Activated CD4-positive, alpha-beta T cell treated with anti-CD3 and anti-CD28 coated beads, Interleukin-2, amount 50 U/mL, for 1 hour (primary cell): Measurements from ENCODE around the gene TMPRSS11F.

Source experiments
- DNase-seq: peaks from one replicate; pipeline ENCODE4 v3.0.0-alpha.2; 2020

Gene TMPRSS11F

DNA sequence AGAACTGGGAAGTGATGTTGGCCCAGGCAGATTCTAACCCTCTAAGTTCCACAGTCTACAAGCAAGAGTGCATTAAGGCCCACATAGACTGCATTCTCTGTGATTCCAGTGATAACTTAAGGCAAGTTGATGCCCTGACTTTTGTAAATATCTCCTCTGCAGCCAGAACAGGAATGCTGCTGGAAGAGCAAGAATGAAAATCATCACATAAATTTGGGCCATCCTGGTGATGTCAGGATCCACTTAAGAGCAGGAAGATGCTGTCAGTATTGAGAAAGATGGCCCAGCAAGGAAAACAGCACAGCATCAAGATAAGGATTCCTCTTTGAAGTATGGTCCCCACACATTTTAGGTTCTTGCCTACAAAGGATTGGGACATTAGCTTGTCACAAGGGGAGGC is 52.4 kb downstream of the TMPRSS11F start:
- DNase-seq: no peak

DNA sequence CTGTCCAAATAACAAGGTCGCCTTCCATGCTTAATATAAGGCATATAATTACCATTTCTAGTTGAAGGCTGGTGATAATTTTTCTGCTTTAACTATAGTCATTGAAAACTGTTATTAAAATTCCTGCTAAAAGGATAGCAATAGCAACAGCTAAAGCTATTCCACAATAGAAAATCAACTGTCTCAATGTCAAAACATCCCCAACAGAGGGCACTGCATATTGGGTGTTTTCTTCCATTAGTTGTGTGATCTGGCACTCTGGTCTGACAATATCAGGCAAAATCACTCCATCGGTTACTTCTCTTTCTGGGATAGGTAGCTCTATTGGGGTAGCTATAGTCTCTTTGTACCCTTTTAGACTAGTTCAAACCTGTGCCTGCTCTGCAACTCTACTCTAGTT is 53.5 kb downstream of the TMPRSS11F start:
- no peak for DNase-seq

DNA sequence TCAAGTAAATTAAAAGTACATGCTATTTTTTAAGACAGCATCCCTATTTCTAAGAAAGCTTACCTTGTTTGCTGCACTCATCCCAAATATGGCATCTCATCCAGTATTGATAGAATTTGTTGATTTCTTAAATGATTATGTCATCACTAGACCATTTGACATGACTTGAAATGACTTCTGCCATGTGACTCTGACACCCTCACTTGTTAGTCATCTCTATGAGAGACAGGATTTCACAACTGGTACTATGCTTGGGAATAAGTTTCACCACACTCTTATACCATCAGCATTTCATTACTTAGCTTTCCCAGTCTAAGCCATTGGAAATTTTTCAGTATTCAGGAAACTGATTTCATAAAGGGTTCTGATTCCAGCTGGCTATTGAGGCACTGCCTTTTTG is 55.3 kb downstream of the TMPRSS11F start:
- no peak for DNase-seq

DNA sequence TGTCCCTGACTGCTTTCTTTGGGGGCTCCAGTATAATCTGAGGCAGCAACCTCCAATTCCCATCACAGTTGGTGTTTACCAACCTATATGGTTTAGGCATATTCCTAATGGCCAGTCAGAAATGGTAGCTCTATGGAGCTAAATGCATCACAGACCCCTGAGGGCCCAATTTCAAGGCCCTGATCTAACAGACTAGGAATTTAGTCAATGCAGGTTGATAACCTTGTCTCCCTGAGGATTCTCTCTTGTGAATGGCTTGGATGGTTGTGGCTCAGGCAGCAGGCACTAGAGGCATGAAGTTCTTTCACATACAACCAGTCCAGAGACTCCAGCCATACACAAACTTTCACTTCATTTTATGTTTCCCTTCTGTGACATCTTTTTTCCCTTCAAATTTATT is 59.4 kb downstream of the TMPRSS11F start:
- DNase-seq: no peak

DNA sequence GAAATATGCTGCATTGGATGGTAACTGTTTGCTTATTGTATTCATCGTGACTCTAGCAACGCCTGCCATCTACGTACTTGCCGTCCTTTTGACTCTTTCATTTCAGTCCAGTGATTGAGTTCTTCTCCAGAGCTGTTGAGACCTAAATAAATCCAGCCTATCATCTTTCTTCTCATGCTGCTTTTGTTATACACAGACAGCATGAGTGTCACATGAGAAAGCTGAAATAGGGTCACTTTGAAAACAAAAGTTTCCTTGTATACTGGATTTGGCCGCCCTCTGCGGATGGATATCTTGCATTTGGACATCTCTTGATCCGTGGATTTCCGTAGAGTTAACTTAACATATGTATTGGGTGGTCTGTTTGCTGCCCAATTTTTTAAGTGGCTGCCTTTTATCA is 67.2 kb downstream of the TMPRSS11F start:
- no peak for DNase-seq

DNA sequence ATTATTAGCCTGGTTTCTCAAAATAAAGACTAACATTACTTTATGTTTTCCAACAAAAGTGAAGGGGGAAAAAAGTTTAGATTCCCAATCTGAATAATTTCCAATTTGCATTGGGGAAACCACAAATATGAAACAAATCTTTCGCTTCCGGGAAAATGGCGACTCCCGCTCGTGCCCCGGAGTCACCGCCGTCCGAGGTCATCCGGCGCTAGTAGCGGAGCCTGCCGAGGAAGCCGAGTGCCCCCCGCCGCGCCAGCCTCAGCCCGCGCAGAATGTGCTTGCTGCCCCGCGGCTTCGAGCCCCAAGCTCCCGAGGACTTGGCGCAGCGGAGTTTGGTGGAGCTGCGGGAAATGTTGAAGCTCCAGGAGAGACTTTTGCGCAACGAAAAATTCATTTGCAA is 91.4 kb downstream of the TMPRSS11F start:
- DNase-seq: no peak

DNA sequence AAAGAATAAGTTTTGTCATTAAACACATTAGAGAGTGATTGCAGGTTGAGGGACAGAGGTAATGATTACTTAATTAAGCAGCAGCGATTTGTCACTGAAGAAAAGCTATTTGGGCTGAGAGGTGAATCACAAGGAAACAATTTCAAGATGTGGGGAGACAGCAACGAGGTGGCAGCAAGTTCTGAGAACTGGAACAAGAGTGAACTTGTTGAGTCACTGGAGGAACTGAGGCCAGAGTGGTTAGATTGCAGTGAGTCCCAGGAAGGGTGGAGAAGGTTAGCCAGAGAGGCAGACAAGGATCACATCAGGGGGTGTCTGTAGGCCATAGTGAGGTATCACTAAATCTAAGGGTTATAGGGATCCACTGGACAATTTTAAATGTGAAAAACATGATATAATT is 108.5 kb downstream of the TMPRSS11F start:
- DNase-seq: no peak

DNA sequence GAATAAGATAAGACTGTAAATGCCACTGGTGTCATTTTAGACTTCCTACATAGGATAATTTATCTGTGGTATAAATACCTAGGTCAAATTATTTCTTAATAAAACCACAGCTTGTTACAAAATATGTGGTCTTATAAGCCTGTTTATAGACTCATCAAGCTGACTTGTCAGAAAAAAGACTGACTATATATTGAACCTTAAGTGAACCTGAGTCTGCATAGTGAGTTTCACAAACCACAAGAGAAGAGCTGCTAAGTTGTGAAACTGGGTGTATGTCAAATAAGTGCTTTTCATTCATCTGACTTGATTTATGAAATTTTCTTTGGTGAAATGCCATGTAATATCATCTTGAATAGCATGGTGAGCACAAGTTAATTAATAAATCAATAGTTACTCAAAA is 118.0 kb downstream of the TMPRSS11F start:
- no peak for DNase-seq
